ENCODE results near the gene DPPA2.

The DPPA2 gene

GRCh38 chr3:109325109-109325508 lies 8.8 kb upstream of the DPPA2 start:
- DNase-seq, result no peak

DNA sequence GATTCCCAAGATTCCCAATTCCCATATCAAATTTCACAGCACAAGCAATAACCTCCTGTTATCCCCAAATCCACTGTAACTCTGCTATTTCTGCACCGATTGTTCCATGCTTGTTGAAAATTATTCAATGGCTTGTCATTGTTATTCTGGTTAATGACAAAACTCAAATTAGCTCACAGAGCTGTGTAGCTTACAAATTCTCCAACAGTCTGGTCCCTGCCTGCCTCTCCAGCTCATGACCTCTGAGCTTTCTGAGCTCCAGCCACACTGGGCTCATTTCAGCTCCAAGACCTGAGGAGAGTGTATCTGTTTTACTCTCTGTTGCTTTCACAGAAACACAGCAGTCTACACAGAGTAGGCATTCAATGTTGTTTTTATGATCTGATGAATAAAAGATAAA lies 3.3 kb downstream of the DPPA2 start:
- no peak for DNase-seq

DNA sequence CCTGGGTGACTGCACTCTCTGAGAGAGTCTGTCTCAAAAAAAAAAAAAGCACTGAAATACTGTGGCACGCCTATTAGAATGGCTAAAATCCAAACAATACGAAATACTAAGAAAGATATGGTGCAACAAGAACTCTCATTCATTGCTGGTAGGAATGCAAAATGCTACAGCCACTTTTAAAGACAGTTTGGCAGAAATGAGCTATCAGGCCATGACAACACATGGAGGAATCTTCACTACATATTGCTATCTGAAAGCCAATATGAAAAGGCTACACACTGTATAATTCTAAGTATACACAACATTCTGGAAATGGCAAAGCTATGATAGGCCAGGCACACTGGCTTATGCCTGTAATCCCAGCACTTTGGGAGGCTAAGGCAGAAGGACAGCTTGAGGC lies 18.8 kb downstream of the DPPA2 start:
- no peak for DNase-seq

GRCh38 chr3:109284071-109284470 lies 32.2 kb downstream of the DPPA2 start:
- DNase-seq, result no peak

DNA sequence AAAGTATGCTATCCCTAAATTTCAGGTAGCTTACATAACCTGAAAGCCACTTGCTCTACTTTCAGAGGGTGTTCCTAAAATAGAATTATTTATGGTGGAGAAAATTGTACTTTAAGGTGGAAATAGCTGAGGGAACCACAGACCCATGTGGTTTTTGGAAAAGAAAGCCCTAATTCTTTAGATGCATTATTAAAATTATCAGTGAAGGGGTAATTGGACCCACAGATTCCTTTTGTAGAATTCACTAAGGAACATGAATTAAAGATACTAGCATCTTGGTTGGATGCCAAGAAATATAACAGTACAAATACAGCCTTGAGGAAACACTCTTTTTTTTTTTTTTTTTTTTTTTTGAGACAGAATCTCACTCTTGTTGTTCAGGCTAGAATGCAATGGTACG lies 37.8 kb downstream of the DPPA2 start:
- no peak for DNase-seq

GRCh38 chr3:109278141-109278540 lies 38.2 kb downstream of the DPPA2 start:
- DNase-seq, result no peak

DNA sequence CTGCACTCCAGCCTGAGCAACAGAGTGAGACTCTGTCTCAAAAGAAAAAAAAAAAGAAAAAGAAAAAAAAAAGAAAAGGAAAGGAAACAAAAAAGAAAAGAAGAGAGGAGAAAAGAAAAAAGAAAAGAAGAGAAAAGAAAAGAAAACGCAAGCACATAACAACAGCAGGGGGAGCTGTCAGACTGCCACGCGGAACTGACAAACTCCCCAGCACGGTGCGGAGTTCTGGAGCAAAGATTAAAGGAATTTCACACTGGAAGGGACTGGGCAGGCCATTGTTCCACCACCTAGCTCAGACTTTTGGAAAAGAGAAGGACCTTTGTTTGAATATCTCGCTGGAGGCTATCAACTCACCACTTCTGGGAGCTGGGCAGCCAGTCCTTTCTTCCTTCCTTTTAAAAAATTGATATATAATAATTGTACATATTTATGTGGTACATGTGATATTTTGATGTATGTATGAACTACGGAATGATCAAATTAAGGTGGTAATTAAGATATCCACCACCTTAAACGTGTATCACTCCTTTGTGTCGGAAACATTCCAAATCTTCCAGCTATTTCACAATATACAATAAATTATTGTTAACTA lies 40.5 kb downstream of the DPPA2 start:
- DNase-seq, result peak; percentile 43

DNA sequence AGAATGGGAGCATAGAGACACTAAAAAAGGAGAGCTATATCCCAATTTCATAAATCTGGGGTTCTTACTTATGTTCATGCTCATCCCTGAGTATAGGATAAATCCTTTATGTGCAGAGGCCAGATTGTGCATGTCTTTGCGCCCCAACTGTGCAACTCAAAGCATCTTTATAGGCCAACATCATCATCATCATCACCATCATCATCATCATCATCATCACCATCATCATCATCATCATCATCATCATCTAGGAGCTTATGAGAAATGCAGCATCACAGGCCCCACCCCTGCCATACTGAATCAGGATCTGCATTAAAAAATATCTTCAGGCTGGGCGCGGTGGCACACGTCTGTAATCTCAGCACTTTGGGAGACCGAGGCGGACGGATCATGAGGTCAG lies 45.5 kb downstream of the DPPA2 start:
- no peak for DNase-seq

DNA sequence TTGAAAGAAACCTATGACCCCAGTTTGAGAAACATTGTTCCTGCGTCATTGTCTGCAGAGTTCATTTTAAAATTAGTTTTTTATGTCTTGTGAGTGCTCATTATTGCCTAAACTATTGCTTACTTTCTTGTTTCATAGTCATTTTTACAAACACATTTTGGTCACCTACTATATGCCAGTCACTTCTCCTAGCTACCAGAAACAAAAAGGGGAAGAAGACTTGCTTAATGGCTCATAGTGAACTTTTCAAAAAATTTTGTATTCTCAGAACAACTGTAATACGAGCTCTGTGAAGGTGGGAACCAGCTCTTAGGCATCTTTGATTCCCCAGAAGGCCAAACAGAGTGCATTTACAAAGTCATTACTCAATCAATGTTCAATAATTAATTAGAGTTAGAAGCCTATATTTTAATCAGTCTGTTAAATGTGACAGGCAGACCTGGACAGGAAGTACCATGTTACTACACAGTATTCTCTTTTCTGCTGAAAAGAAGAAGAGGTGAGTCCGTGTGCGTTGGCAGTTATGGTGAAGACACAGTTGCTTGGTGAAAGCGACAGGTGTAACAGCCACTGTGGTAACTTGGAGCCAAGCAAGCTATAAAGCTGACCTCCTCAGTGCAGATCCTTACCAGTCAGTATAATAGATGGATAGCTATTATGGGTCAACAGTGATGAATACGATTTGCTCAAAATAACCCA lies 46.6 kb downstream of the DPPA2 start:
- DNase-seq, result no peak

- DNase-seq, result no peak
These were observed 48.1 kb downstream of the DPPA2 start for GRCh38 chr3:109268181-109268580.

GRCh38 chr3:109265295-109265694 lies 51.0 kb downstream of the DPPA2 start:
- DNase-seq, result peak; percentile 2

GRCh38 chr3:109257269-109257668 lies 59.0 kb downstream of the DPPA2 start:
- peak; percentile 54 for DNase-seq

GRCh38 chr3:109254770-109255169 lies 61.5 kb downstream of the DPPA2 start:
- DNase-seq, result no peak

GRCh38 chr3:109252641-109253040 lies 63.7 kb downstream of the DPPA2 start:
- DNase-seq, result no peak

All from fibroblast of skin of scalp (primary cell).